ENCODE data around the gene ABLIM2. TPM values are rescaled to one million over a fixed set of nuclear protein-coding genes. Genes with fewer than 3 reads are reported as not detected.

Gene ABLIM2
- total RNA-seq, 1 donor from 2014 or later = 3.5 TPM

DNA sequence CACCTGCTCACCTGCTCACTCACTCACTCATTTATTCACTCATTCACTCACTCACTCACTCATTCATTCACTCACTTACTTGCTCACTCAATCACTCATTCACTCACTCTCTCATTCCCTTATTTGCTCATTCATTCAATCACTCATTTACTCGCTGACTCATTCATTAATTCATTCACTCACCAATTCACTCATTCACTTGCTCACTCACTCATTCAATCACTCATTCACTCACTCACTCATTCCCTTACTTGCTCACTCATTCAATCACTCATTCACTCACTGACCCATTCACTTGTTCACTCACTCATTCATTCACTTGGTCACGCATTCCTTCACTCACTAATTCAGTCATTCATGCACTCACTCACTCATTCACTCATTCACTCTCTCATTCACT lies 130.2 kb downstream of the ABLIM2 start:
- TF ChIP-seq CTCF (IDR thresholded peaks at IDR 0.05; ENCODE audit: unreplicated experiment) = no peak
- DNase-seq (ENCODE audit: low spot score in 2 of 2, unreplicated experiment in 2 of 2) = no peak
- H3K27me3 Mint-ChIP-seq (ENCODE audit: low read depth) = peaks cover 6% of the 10 kb centered on the region
- H3K4me1 Mint-ChIP-seq = peaks cover 3% of the 10 kb centered on the region
- no peak overlapping the region for H3K27ac Mint-ChIP-seq
- H3K9me3 Mint-ChIP-seq = no peaks in the 10 kb centered on the region
- no peaks in the 10 kb centered on the region for H3K36me3 Mint-ChIP-seq
- no peak overlapping the region for H3K4me3 Mint-ChIP-seq

DNA sequence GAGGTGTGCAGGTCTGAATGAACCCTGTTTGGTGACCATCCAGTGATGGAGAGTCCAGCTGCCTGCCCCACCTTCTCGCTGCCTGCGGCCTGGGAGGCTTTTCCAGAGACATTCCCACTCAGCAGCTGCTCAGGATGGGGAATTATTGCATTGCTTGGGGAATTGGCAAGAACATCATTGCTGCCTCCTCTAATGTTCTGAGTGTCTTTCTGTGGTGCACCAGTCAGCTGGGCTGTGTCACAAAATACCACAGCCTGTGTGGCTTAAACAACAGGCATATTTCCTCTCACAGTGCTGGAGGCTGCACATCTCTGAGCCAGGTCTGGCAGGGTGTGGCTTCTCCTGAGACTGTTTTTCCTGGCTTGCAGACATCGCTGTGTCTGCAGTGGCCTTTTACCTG lies 132.2 kb downstream of the ABLIM2 start:
- Mint-ChIP-seq H3K4me3 (no peak overlapping the region), H3K36me3 (no peaks in the 10 kb centered on the region), H3K9me3 (no peaks in the 10 kb centered on the region), H3K27me3 (ENCODE audit: low read depth) (peaks cover 11% of the 10 kb centered on the region), H3K4me1 (peaks cover 3% of the 10 kb centered on the region), H3K27ac (no peak overlapping the region)
- no peak for DNase-seq (ENCODE audit: low spot score in 2 of 2, unreplicated experiment in 2 of 2)
- no peak for TF ChIP-seq CTCF (IDR thresholded peaks at IDR 0.05; ENCODE audit: unreplicated experiment)

- Mint-ChIP-seq H3K9me3 (no peaks in the 10 kb centered on the region), H3K36me3 (no peaks in the 10 kb centered on the region), H3K27me3 (ENCODE audit: low read depth) (peaks cover 11% of the 10 kb centered on the region), H3K4me1 (peaks cover 3% of the 10 kb centered on the region), H3K27ac (no peak overlapping the region), H3K4me3 (no peak overlapping the region)
- TF ChIP-seq CTCF (IDR thresholded peaks at IDR 0.05; ENCODE audit: unreplicated experiment) = no peak
- DNase-seq (ENCODE audit: low spot score in 2 of 2, unreplicated experiment in 2 of 2) = no peak
These were observed 132.9 kb downstream of the ABLIM2 start for GRCh38 chr4:8025668-8026067.

- Mint-ChIP-seq H3K4me1 (peaks cover 9% of the 10 kb centered on the region), H3K27ac (no peak overlapping the region), H3K9me3 (no peaks in the 10 kb centered on the region), H3K36me3 (no peaks in the 10 kb centered on the region), H3K27me3 (ENCODE audit: low read depth) (peaks cover 13% of the 10 kb centered on the region), H3K4me3 (no peak overlapping the region)
- TF ChIP-seq CTCF (IDR thresholded peaks at IDR 0.05; ENCODE audit: unreplicated experiment) = no peak
- no peak for DNase-seq (ENCODE audit: low spot score in 2 of 2, unreplicated experiment in 2 of 2)
These were observed 134.4 kb downstream of the ABLIM2 start for GRCh38 chr4:8024073-8024786.

GRCh38 chr4:8023696-8024033 lies 134.9 kb downstream of the ABLIM2 start:
- H3K4me1 Mint-ChIP-seq = peaks cover 11% of the 10 kb centered on the region
- H3K4me3 Mint-ChIP-seq = no peak overlapping the region
- no peaks in the 10 kb centered on the region for H3K36me3 Mint-ChIP-seq
- no peak overlapping the region for H3K27ac Mint-ChIP-seq
- no peak for DNase-seq (ENCODE audit: low spot score in 2 of 2, unreplicated experiment in 2 of 2)
- no peaks in the 10 kb centered on the region for H3K9me3 Mint-ChIP-seq
- H3K27me3 Mint-ChIP-seq (ENCODE audit: low read depth) = peaks cover 11% of the 10 kb centered on the region
- TF ChIP-seq CTCF (IDR thresholded peaks at IDR 0.05; ENCODE audit: unreplicated experiment) = no peak

Data from mesothelial cell of epicardium (in vitro differentiated cells).